ENCODE measurements around the gene IL5. TPM values are rescaled to one million over a fixed set of nuclear protein-coding genes. Genes with fewer than 3 reads are reported as not detected.

Gene IL5
- total RNA-seq, 1 donor from 2014 or later: not detected

DNA sequence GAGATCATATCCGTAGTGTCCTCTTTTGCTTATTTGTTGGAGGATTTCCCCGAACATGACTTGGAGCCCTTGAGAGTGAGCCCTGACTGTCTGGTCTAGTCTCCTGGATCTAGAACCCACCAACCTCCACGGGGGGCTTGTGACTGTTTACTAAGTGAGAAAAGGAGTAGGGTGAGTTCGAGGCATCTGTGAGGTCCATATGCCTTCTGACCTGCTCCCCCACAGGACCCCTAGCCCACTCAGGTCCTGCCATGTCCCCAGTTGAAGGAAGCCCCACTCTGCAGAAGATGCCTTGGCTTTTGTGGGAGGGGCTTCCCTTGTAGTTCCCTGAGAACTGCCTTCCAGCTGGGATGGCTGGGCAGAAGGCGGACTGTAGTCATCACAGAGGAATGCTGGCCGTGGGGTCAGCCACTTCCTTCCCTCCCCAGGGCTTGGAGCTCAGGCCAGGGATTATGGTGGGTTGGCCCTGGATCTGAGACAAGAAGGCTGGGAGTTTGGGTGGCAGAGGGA lies 45.8 kb downstream of the IL5 start:
- DNase-seq (ENCODE audit: low read depth): no peak
- TF ChIP-seq, protein P1, sequence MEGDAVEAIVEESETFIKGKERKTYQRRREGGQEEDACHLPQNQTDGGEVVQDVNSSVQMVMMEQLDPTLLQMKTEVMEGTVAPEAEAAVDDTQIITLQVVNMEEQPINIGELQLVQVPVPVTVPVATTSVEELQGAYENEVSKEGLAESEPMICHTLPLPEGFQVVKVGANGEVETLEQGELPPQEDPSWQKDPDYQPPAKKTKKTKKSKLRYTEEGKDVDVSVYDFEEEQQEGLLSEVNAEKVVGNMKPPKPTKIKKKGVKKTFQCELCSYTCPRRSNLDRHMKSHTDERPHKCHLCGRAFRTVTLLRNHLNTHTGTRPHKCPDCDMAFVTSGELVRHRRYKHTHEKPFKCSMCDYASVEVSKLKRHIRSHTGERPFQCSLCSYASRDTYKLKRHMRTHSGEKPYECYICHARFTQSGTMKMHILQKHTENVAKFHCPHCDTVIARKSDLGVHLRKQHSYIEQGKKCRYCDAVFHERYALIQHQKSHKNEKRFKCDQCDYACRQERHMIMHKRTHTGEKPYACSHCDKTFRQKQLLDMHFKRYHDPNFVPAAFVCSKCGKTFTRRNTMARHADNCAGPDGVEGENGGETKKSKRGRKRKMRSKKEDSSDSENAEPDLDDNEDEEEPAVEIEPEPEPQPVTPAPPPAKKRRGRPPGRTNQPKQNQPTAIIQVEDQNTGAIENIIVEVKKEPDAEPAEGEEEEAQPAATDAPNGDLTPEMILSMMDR (conservative IDR thresholded peaks at IDR 0.05; ENCODE audit: low read depth, low read length): no peak
- H3K4me3 ChIP-seq (ENCODE audit: low read depth, low read length): peak overlapping the region; percentile 77

DNA sequence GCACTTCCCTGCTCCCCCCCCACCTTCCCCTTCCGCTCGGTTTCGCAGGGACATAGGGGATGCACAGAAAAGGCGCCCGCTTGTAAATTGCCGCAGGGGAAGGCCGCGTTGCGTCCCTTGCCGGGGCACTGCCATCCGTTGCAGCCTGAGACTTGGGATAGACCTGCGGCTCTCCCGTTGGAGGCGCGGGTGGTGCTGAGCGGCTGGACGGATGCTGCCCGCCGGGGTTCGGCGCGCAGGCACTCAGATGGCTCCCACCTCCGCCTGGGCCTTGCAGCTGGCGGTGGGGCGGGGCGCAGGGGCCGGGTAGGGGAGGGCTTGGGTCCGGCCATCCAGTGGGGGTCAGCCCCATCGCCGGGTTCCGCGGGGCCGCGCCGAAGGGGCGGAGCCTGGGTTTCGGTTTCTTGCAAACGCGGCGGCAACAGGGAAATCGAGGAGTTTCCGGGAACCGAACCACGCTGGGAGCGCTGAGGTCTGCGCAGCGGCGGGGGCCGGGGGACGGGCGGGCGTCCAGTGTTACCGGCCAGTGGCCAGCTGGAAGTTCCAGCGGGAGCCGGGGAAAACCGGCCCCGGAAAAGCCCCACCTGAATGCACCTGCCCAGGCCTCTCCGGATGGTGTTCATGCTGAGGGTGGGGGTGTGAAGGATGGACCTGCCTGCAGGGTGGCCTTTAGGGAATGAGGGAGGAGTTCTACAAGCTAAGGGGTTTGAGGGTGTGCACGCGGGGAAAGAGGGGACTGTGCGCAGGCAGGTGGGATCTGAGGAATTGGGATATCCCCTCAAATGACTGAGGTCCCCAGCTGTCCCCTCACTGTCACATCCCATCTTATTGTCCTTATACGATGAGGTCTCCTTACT lies 46.5 kb downstream of the IL5 start:
- no peak for DNase-seq (ENCODE audit: low read depth)
- H3K4me3 ChIP-seq (ENCODE audit: low read depth, low read length): peak overlapping the region; percentile 77
- TF ChIP-seq, protein P1 (conservative IDR thresholded peaks at IDR 0.05; ENCODE audit: low read depth, low read length): no peak

DNA sequence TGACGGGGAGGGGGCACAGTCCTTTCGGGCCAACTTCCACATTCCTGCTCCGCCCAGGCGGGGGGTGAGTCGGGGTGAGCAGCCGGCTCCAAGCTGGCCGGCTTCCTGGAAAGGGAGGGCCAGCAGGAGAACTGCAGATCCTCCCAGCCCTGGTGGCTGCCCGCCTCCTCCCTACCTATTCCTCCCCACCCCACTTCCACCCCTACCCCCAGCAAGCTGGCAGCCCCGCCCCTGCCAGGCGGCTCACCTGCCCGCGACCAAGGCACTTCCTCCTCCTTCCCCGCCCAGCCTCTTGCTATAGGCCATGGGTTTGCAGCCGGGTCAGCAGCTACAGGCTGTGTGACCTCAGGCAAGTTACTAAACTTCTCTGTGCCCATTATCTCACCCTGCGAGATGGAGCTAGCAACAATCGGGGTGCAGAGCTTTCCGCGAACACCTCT lies 47.1 kb downstream of the IL5 start:
- DNase-seq (ENCODE audit: low read depth): no peak
- H3K4me3 ChIP-seq (ENCODE audit: low read depth, low read length): peak overlapping the region; percentile 77
- TF ChIP-seq, protein P1 (conservative IDR thresholded peaks at IDR 0.05; ENCODE audit: low read depth, low read length): no peak

DNA sequence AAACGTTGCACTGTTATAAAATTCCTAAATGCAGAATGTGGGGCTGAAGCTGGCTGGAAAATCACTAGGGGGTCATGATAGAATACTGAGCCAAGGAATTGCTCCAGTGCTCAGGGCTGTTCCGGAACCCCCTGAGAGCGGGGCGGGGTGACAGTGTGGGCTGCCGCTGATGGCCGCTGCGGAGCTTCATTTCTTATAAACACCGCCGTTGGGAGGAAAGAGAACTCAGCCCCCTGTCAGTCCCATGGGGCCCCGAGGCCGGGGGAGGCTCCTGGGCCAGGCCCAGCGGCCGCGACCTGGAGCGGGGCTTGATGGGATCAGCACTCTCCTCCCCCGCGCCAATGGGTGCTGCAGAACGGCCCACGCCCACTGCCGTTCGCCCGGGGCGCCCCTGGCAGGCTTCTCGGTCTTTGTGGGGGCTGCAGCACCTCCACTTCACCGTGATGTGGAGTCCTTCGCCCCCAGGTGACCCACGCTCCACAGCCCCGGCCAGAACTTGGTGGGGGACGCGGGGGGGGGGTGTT lies 47.6 kb downstream of the IL5 start:
- H3K4me3 ChIP-seq (ENCODE audit: low read depth, low read length): peak overlapping the region; percentile 77
- DNase-seq (ENCODE audit: low read depth): no peak
- TF ChIP-seq, protein P1 (conservative IDR thresholded peaks at IDR 0.05; ENCODE audit: low read depth, low read length): no peak

DNA sequence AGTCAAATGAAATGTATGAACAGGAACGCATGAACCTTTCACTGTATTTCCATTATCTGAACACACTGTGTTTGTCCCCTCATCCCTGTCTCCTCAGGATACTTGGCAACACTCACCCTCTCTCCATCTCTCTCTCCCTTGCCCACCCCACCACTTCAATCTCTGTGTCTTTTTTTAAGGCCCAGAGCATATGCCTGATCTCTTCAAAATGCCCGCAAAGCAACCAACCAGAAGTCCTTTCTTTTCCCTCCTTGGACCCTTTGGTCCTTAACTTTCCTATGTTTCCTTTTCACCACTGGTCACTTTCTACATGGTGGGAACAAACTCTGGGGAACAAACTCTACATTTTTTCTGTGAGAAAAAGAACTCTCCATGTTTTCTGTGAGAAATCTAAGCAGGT lies 49.5 kb downstream of the IL5 start:
- H3K4me3 ChIP-seq (ENCODE audit: low read depth, low read length): no peak overlapping the region
- TF ChIP-seq, protein P1 (conservative IDR thresholded peaks at IDR 0.05; ENCODE audit: low read depth, low read length): no peak

DNA sequence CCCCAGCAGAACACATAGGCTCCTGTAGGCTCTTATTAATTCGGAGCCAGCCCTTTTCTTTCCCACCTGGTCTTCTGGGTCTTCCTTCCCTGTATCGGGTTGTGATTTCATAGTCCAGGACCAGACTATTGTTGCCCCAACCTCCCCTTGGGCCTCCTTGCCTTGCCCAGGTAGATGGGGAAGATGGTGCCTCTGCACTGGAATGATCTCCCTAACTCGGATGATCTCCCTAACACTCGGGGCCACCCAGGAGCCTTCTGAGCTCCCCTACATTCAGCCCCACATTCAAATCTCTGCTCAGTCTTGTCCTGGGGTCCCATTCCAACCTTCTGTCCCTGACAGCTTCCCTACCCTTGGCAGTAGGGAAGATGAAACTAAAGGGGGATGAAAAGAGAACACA lies 50.1 kb downstream of the IL5 start:
- DNase-seq (ENCODE audit: low read depth): no peak
- TF ChIP-seq, protein P1 (conservative IDR thresholded peaks at IDR 0.05; ENCODE audit: low read depth, low read length): no peak
- no peak overlapping the region for H3K4me3 ChIP-seq (ENCODE audit: low read depth, low read length)

More for the DNA sequence above, 49.5 kb downstream of the IL5 start:
- DNase-seq (ENCODE audit: low read depth): no peak
